Activated CD8-positive, alpha-beta memory T cell treated with anti-CD3 and anti-CD28 coated beads, Interleukin-2, amount 50 U/mL, for 48 hours (primary cell): ENCODE results near the gene ATF7IP2.

Experiments
- DNase-seq: peaks from one replicate; pipeline ENCODE4 v3.0.0-alpha.2; 2020

The ATF7IP2 gene

DNA sequence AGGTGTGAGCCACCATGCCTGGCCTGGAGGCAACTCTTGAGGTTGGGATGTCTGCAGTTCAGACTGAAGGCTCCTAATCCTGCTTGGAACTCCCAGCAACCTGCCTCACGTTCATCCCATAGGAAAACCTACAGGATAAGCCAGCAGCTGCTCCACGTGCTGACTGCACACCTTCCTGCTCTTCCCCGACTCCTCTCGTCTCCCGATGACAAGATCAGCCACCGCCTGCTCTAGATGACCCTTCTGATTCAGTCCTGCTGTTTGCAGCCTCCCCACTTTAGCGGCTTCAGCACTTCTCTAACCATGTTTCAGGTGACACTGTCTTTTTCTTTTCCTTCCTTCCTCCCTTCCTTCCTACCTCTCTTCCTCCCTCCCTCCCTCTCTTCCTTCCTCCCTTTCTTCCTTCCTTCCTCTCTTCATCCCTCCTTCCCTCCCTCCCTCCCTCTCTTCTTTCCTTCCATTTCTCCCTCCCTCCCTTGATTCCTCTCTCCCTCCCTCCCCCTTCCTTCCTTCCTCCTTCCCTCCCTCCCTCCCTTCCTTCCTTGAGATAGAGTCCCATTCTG lies 132.7 kb downstream of the ATF7IP2 start:
- no peak for DNase-seq

GRCh38 chr16:10519297-10519696 lies 133.4 kb downstream of the ATF7IP2 start:
- no peak for DNase-seq

- no peak for DNase-seq
These were observed 134.3 kb downstream of the ATF7IP2 start for GRCh38 chr16:10519929-10520868.

DNA sequence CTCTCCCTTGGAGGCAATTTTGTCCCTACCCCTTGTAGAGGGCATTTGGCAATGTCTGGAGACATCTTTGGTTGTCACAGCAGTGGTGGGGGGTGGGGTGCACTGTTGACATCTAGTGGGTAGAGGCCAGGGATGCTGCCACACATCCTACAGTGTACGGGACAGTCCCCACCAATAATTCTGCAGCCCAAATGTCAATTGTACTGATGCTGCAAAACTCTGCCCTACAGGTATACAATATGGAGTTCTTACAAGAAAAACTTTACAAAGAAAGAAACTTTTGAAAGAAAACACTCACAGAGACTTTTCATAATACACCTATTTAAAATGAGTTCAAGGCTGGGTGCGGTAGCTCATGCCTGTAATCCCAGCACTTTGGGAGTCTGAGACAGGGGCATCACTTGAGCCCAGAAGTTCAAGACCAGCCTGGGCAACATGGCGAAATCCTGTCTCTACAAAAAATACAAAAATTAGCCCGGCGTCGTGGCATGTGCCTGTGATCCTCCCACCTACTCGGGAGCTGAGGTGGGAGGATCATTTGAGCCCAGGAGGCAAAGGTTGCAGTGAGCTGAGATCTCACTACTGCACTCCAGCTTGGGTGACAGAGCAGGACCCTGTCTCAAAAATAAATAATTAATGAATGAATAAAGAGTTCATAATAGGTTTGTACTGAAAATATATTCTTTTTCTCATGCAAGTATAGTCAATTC lies 135.2 kb downstream of the ATF7IP2 start:
- DNase-seq, result no peak

DNA sequence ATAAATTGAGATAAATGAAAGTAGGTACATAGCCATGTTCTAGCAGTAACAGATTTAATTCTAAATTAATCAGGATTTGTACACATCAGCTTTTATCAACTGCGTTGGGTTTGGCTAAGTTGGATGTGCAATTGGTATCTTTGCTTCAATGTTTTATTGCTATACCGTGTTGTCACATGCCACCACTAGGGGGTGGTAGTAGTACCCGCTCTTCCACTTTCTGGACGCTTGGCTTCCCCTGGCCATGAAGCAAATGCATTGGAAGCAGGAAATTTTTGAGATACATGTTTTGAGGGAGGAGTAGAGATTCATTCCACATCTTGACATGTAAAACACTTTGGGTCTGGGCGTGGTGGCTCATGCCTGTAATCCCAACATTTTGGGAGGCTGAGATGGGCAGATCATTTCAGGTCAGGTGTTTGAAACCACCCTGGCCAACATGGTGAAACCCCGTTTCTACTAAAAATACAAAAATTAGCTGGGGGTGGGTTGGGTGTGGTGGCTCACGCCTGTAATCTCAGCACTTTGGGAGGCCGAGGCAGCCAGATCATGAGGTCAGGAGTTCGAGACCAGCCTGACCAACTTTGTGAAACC lies 135.9 kb downstream of the ATF7IP2 start:
- peak; percentile 67 for DNase-seq

- DNase-seq, result no peak
These were observed 137.1 kb downstream of the ATF7IP2 start for GRCh38 chr16:10522966-10523365.

DNA sequence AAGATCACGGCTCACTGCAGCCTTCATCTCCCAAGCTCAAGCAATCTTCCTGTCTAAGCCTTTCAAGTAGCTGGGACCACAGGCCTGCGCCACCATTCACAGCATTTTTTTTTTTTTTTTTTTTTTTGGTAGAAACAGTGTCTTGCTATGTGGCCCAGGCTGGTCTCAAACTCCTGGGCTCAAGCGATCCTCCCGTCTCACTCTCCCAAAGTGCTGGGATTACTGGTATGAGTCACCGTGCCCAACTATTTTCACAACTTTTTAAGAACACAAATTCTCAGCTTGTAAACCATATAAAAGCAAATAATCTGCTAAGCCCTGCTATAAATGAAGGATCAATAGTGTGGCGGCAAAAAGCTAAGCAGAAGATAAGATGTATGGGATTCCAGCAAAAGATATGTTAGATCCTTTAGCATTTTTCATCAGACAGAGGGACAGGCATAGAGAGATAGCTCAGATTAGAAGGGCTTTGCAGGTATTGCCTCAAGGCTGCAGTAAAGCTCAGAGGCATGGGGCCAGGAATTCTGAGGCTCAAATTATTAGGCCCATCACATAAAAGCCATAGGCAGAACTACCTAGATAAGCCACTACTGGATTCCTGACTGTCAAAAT lies 139.5 kb downstream of the ATF7IP2 start:
- no peak for DNase-seq

DNA sequence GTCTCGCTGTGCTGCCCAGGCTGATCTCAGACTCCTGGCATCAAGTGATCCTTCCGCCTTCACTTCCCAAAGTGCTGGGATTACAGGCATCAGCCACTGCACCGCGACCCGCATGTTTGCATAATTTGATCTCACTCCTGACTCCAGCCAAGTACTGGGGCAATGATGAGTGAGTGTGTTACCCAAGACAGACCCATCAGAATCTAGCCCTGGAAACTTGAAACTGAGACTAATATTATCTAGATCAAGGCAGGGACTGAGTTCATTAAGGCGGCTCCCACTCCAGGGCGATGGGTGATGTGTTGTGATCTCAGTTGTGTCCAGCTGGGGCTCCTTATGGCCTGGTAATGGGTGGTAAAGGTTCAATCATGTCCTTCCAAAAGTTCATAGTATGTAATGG lies 141.1 kb downstream of the ATF7IP2 start:
- DNase-seq, result no peak

DNA sequence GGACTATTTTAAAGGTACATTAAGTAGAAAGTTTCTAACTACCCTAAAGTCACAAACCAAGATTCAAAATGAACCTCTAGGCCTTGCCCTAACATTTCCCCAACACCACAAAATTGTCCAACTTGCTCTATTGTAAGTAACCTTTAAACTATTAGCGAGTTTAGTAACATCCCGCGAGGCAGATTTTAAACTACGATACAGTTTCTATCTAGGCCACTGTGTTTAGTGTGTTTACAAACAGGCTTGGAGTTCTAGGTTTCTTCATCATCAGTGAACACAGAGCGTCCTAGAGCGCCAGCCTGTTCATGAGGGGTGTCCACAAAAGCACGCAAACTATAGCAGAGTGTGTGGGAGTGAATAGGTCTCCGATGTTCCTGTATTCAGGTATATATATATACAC lies 142.8 kb downstream of the ATF7IP2 start:
- no peak for DNase-seq

DNA sequence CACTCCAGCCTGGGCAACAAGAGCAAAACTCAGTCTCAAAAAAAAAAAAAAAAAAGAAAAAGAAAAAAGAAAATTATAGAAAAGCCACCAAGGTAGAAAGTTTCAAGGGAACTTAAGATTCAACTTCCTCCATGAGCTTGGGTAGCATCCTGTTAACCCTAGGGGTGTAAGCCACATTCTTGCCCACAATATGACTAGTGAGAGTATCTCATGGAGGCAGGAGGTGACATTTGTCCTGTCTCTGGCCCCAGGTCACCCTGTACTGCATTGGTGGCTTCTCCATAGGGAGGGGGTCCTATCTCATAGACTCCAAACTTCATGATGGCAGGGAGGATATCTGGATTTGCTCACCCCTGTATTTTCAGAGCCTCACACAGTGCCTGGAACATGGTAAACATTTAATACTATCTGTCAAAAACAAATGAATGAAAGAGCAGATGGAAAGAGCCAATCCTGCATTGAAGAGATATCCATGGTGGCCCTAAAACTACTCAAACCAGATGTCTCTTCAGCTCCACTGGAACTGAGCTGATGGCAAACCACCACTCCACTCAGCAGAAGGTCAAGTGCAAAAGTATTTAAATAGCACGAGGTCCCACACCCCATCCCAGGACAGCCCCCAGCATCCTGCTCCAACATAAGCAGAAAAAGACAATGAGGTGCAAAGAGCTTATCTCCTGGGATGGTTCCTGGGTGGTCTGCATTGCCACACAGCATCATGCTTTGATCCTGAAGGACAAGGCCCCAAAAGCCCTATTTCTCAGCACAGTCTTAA lies 144.2 kb downstream of the ATF7IP2 start:
- DNase-seq, result no peak

DNA sequence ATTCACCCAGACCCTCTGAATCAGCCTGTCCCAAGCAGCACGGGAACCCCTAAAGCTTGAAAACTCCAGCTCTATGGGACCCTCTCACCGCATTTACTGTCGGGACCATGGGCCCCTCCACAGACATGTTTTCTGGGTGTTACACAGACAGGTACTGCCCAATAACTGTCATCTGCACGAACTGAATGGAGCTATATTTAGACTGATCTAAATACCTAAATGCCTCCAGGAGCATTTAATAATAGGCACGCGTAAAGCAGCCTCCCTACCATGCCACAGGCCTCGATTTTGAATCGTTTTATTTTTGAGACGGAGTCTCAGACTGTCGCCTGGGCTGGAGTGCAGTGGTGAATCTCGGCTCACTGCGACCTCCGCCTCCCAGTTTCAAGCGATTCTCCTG lies 144.8 kb downstream of the ATF7IP2 start:
- no peak for DNase-seq

GRCh38 chr16:10531582-10531981 lies 145.7 kb downstream of the ATF7IP2 start:
- DNase-seq, result no peak
